Measurements from ENCODE around the gene C1orf159.
"Not testable (repeated sequence)": the region's sequence is repeated elsewhere in the genome, so short reads cannot be mapped to it uniquely, and the experiment has no call there.

The C1orf159 gene

GRCh38 chr1:1115786-1116700 is at the start of gene C1orf159:
C1orf159 (minus strand) TSS chr1:1116089; CDS start chr1:1091543, 24,546 bp downstream.
- peak; percentile 94 to 99 for DNase-seq (ENCODE audit: low read depth in 2 of 2, low spot score in 1 of 2)

- no peak for DNase-seq (ENCODE audit: low read depth in 2 of 2, low spot score in 1 of 2)
Measured at GRCh38 chr1:1165485-1165884, 49.6 kb upstream of the C1orf159 start.

GRCh38 chr1:1164701-1165451 is 49.0 kb upstream of the C1orf159 start:
- no peak for DNase-seq (ENCODE audit: low read depth in 2 of 2, low spot score in 1 of 2)

- no peak for DNase-seq (ENCODE audit: low read depth in 2 of 2, low spot score in 1 of 2)
Measured at GRCh38 chr1:1164361-1164700, 48.4 kb upstream of the C1orf159 start.

GRCh38 chr1:1163538-1164070 is 47.7 kb upstream of the C1orf159 start:
- no peak for DNase-seq (ENCODE audit: low read depth in 2 of 2, low spot score in 1 of 2)

GRCh38 chr1:1162597-1163537 is 47.0 kb upstream of the C1orf159 start:
- DNase-seq (ENCODE audit: low read depth in 2 of 2, low spot score in 1 of 2), result no peak

- DNase-seq (ENCODE audit: low read depth in 2 of 2, low spot score in 1 of 2), result no peak
Measured at GRCh38 chr1:1161683-1162079, 45.8 kb upstream of the C1orf159 start.

- no peak for DNase-seq (ENCODE audit: low read depth in 2 of 2, low spot score in 1 of 2)
Measured at GRCh38 chr1:1161078-1161682, 45.3 kb upstream of the C1orf159 start.

GRCh38 chr1:1160281-1160930 is 44.5 kb upstream of the C1orf159 start:
- no peak for DNase-seq (ENCODE audit: low read depth in 2 of 2, low spot score in 1 of 2)

GRCh38 chr1:1157914-1158710 is 42.2 kb upstream of the C1orf159 start:
- DNase-seq (ENCODE audit: low read depth in 2 of 2, low spot score in 1 of 2), result no peak

- peak in 1 of 2 donors; percentile 31 for DNase-seq (ENCODE audit: low read depth in 2 of 2, low spot score in 1 of 2)
Measured at GRCh38 chr1:1157426-1157913, 41.6 kb upstream of the C1orf159 start.

GRCh38 chr1:1157033-1157365 is 41.1 kb upstream of the C1orf159 start:
- no peak for DNase-seq (ENCODE audit: low read depth in 2 of 2, low spot score in 1 of 2)

GRCh38 chr1:1156140-1157032 is 40.5 kb upstream of the C1orf159 start:
- no peak for DNase-seq (ENCODE audit: low read depth in 2 of 2, low spot score in 1 of 2)

GRCh38 chr1:1155258-1155657 is 39.4 kb upstream of the C1orf159 start:
- no peak for DNase-seq (ENCODE audit: low read depth in 2 of 2, low spot score in 1 of 2)

GRCh38 chr1:1153874-1154273 is 38.0 kb upstream of the C1orf159 start:
- DNase-seq (ENCODE audit: low read depth in 2 of 2, low spot score in 1 of 2), result no peak

- DNase-seq (ENCODE audit: low read depth in 2 of 2, low spot score in 1 of 2), result not testable (repeated sequence)
Measured at GRCh38 chr1:1153215-1153614, 37.3 kb upstream of the C1orf159 start.

GRCh38 chr1:1152431-1152830 is 36.5 kb upstream of the C1orf159 start:
- DNase-seq (ENCODE audit: low read depth in 2 of 2, low spot score in 1 of 2), result not testable (repeated sequence)

GRCh38 chr1:1151306-1151705 is 35.4 kb upstream of the C1orf159 start:
- DNase-seq (ENCODE audit: low read depth in 2 of 2, low spot score in 1 of 2), result no peak
